Kidney (tissue), 14 donors: Measurements from ENCODE around the gene FAM20C. TPM values are rescaled to one million over a fixed set of nuclear protein-coding genes. Genes with fewer than 3 reads are reported as not detected.

Experiments used
- DNase-seq, 5 donors: peaks; one replicate each; pipeline ENCODE4 v3.0.0-alpha.2; 2013 to 2020
- FAIRE-seq: peaks from 2 replicates; lab custom pipeline; 2012; peaks lifted over from hg19 to GRCh38; lab: Jason Lieb, UNC
- H3K27ac ChIP-seq, 2 donors: one replicate each; pipeline ENCODE4 v1.7.0; 2013; ENCODE audit warnings: low read depth in 2 of 2, low read length in 2 of 2, inconsistent platforms in 1 of 2
- H3K27me3 ChIP-seq: one replicate; pipeline ENCODE4 v1.7.1; 2013; ENCODE audit warnings: low read length, inconsistent platforms; ENCODE audit not compliant: control insufficient read depth, insufficient read depth
- H3K36me3 ChIP-seq, 3 donors: one replicate each; pipeline versions ENCODE4 v1.7.0 to v1.7.1; 2013; ENCODE audit warnings: low read length in 3 of 3, control low read depth in 1 of 3, inconsistent platforms in 1 of 3; ENCODE audit not compliant: insufficient read depth in 3 of 3, control insufficient read depth in 2 of 3
- H3K4me1 ChIP-seq, 3 donors: one replicate each; pipeline versions ENCODE4 v1.7.0 to v1.7.1; 2013; ENCODE audit warnings: low read length in 3 of 3, inconsistent platforms in 1 of 3, low read depth in 1 of 3; ENCODE audit not compliant: control insufficient read depth in 2 of 3, insufficient read depth in 2 of 3
- H3K4me3 ChIP-seq, 3 donors: one replicate each; pipeline versions ENCODE4 v1.7.0 to v1.8.1; 2013; ENCODE audit warnings: low read length in 3 of 3, control low read depth in 1 of 3, inconsistent platforms in 1 of 3
- H3K9ac ChIP-seq, 3 donors: one replicate each; pipeline versions ENCODE4 v1.7.0 to v1.7.1; 2013; ENCODE audit warnings: low read length in 3 of 3, control low read depth in 1 of 3, inconsistent platforms in 1 of 3
- H3K9me3 ChIP-seq, 3 donors: one replicate each; pipeline versions ENCODE4 v1.7.0 to v1.7.1; 2013; ENCODE audit warnings: low read length in 3 of 3, control low read depth in 1 of 3, inconsistent platforms in 1 of 3; ENCODE audit not compliant: control insufficient read depth in 2 of 3, insufficient read depth in 1 of 3
- intact Hi-C: fragments of 100-400 bp; cut with DNase I; formaldehyde crosslinking; loops from one replicate; pipeline ENCODE4 v1.11.1; 2022
- polyA plus RNA-seq: library from polyadenylated mRNA; stranded (reverse); fragments of 350-450 nt; fragmentation: Illumina TruSeq; extraction: RNeasy Lipid Tissue Mini Kit (QIAGEN cat#74804); gene quantifications from one replicate; pipeline ENCODE4 v1.2.3, GENCODE V29; 2014; ENCODE audit warnings: low read depth, low replicate concordance; ENCODE audit not compliant: insufficient read depth
- total RNA-seq: library from RNA; stranded (reverse); fragmentation: NEBNext Ultra II Directional; extraction: Animal tissue kit (Norgen Biotek cat#: 25700); gene quantifications from one replicate; pipeline ENCODE4 v1.2.1, GENCODE V29; 2021
- TF ChIP-seq, protein P1 (sequence below): IDR thresholded peaks from 3 replicates; pipeline ENCODE4 v1.5.1; 2012; ENCODE audit warnings: mild to moderate bottlenecking, moderate library complexity, borderline replicate concordance; ENCODE audit not compliant: insufficient read depth; ENCODE audit errors: extremely low read depth
- donor health status: control.
- donor health status: control.
- donor health status: control.
- donor health status: control.
- donor health status: control.
- donor health status: DM: yes; HTN: yes; CAD: no.
- donor health status: Normal renal cell carcinoma (clear cell type).

FAM20C gene
- total and polyA plus RNA-seq, 2 donors from 2014 or later = 84.9 to 114 TPM

DNA sequence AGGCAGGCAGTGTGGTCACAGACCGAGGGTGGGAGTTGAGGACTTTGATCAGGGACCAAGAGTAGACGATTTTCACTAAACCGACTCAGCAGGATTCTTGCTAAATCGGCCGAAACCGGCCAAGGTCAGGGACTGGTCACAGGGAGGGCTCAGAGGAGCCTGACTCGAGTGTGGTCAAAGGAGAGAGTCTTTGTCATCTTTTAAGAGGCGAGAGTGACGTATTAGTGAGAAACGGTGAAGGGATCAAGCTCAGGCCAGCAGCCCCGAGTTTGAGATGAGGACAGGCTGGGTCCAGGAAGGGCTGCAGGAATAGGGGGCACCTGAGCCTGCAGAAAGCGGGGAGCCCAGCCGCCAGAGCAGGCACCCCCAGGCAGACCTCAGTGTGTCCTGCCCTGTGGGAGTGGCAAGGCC, 41.6 kb upstream of the FAM20C start:
- H3K4me1 ChIP-seq = peaks cover 7 to 13% (median 10%) of the 10 kb centered on the region in 3 donors
- TF ChIP-seq, protein P1, sequence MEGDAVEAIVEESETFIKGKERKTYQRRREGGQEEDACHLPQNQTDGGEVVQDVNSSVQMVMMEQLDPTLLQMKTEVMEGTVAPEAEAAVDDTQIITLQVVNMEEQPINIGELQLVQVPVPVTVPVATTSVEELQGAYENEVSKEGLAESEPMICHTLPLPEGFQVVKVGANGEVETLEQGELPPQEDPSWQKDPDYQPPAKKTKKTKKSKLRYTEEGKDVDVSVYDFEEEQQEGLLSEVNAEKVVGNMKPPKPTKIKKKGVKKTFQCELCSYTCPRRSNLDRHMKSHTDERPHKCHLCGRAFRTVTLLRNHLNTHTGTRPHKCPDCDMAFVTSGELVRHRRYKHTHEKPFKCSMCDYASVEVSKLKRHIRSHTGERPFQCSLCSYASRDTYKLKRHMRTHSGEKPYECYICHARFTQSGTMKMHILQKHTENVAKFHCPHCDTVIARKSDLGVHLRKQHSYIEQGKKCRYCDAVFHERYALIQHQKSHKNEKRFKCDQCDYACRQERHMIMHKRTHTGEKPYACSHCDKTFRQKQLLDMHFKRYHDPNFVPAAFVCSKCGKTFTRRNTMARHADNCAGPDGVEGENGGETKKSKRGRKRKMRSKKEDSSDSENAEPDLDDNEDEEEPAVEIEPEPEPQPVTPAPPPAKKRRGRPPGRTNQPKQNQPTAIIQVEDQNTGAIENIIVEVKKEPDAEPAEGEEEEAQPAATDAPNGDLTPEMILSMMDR = no peak
- DNase-seq (peak; percentile 77 to 92 (median 87)), FAIRE-seq (no peak)
- no peaks in the 10 kb centered on the region for H3K36me3 ChIP-seq
- H3K4me3 ChIP-seq = peak overlapping the region in 1 of 3 donors; percentile 70
- intact Hi-C loops = no loop called here
- peak overlapping the region; percentile 94 to 95 for H3K27ac ChIP-seq
- H3K9me3 ChIP-seq = no peaks in the 10 kb centered on the region
- H3K9ac ChIP-seq = peak overlapping the region in 1 of 3 donors; percentile 87
- H3K27me3 ChIP-seq = no peaks in the 10 kb centered on the region

DNA sequence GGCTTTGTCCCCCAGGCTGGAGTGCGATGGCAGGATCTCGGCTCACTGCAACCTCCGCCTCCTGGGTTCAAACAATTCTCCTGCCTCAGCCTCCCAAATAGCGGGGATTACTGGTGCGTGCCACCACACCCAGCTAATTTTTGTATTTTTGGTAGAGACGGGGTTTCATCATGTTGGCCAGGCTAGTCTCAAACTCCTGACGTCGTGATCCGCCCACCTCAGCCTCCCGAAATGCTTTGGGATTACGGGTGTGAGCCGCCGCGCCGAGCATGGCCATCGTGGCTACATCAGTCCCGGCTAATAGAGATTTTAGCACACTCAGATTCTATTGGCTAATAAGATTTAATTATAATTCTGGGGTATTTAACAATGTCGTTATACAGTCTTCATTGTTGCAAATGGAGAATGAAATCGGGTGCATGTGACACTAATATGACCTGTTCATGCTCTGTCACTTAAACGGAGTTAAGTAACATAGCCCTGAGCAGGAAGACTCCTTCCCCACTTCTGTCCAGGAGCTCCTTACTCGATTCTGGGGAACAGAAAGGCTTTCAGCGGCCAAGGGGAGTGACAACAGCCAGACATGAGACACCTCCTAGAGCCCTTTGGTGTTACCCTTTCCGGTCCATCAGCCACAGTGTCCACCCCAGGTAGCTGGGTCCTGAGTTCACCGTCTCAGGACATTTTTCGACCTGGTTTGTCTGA, 40.9 kb upstream of the FAM20C start:
- DNase-seq = peak in 1 of 5 donors; percentile 63
- H3K27me3 ChIP-seq = no peaks in the 10 kb centered on the region
- H3K27ac ChIP-seq = peak overlapping the region; percentile 94 to 95
- intact Hi-C loops = no loop called here
- no peak overlapping the region for H3K4me3 ChIP-seq
- no peaks in the 10 kb centered on the region for H3K9me3 ChIP-seq
- peaks cover 7 to 13% (median 10%) of the 10 kb centered on the region in 3 donors for H3K4me1 ChIP-seq
- TF ChIP-seq, protein P1 = no peak
- no peaks in the 10 kb centered on the region for H3K36me3 ChIP-seq
- H3K9ac ChIP-seq = peak overlapping the region in 1 of 3 donors; percentile 87
- FAIRE-seq = no peak

DNA sequence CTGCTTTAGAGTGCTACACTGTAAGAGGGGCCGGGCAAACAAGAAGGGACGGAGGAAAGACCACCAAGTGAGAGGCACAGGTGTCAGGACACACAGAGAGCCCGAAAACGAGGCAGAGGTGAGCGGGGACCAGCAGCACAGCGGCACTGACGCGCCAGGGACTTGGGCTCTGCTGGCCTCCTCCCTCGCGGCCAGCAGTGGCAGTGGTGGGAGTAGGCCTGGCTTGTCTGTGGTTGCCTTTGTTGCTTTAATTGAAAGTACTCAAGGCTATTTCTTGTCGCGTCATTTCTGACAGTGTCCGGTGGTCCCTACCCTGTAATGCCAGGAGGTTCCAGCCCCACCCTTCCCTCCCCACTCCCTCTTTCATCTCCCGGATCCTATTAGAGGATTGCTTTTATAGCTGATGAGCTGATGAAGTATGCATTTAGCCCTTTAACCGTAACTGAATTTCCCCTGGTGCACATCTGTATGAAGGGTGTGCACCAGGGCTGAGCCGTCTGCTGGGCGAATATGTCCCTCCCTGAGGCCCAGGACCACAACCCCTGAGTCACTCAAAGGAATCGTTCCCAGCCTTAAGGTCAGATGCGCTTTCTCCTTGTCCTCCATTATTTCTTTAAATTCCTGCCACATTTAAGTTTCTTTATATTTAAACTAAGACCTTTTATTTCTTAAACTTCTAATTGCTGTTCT, 39.5 kb upstream of the FAM20C start:
- Histone ChIP-seq H3K27ac (no peak overlapping the region), H3K27me3 (no peaks in the 10 kb centered on the region), H3K4me1 (peaks cover 7 to 13% (median 10%) of the 10 kb centered on the region in 3 donors), H3K9ac (no peak overlapping the region), H3K36me3 (no peaks in the 10 kb centered on the region), H3K9me3 (no peaks in the 10 kb centered on the region), H3K4me3 (no peak overlapping the region)
- intact Hi-C loops = no loop called here
- TF ChIP-seq, protein P1 = no peak
- peak; percentile 53 to 74 (median 66) for DNase-seq
- no peak for FAIRE-seq
